Stomach (tissue), 4 donors: ENCODE measurements around the gene SCTR.

ENCODE experiments used
- CTCF ChIP-seq, 7 experiments: fragments of 450-650 bp in 4 of 7; fragments of 200-600 bp in 3 of 7; sonication (generic) in 3 of 7; IDR thresholded peaks; one replicate each; pipeline ENCODE4 v1.5.1; 2016 to 2019; ENCODE audit warnings: antibody characterized with exemption in 7 of 7, control low read depth in 2 of 7, mild to moderate bottlenecking in 1 of 7
- EP300 ChIP-seq: sonication (generic); formaldehyde crosslinking; IDR thresholded peaks from one replicate; pipeline ENCODE4 v1.6.1; 2017; ENCODE audit warnings: antibody characterized with exemption
- POLR2A ChIP-seq, 4 donors: fragments of 450-650 bp; IDR thresholded peaks; one replicate each; pipeline ENCODE4 v1.6.1; 2016; ENCODE audit warnings: antibody characterized with exemption in 4 of 4, control low read depth in 2 of 4, mild to moderate bottlenecking in 1 of 4, moderate library complexity in 1 of 4

- no peak for TF ChIP-seq EP300
- no peak for TF ChIP-seq CTCF (IDR thresholded peaks at IDR 0.05)
- no peak for TF ChIP-seq POLR2A (IDR thresholded peaks at IDR 0.05)
Observed at GRCh38 chr2:119512946-119513345, 11.3 kb downstream of the SCTR start.
